ENCODE measurements around the gene NAALADL1.

The NAALADL1 gene

DNA sequence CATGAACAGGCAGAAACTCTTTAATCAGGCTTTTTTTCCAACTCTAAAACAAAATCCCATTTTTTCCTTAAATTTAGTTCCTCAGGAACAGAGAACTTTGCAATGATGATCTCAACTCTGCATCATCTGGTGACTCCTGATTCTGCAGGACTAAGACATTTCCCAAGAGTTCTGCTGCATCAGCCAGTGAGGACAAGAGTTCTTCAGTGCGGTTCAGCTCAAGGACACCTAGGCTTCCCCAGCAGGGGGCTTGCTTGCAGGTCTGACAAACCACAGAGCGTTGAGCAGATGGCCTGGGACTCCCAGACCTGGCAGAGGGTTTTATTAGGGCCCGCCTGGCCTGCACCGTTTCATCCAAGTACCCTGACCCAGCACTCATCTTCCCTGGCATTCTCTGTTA is 19.1 kb upstream of the NAALADL1 start:
- H3K4me3 ChIP-seq (ENCODE audit: low read length) = no peak overlapping the region
- no peaks in the 10 kb centered on the region for H3K27me3 ChIP-seq (ENCODE audit: low read depth, low read length)
- no peaks in the 10 kb centered on the region for H3K9me3 ChIP-seq (ENCODE audit: insufficient read depth, low read length)
- peaks cover 14% of the 10 kb centered on the region for H3K4me1 ChIP-seq (ENCODE audit: low read length)
- H4K20me1 ChIP-seq (ENCODE audit: insufficient read depth, low read length) = peaks cover 5% of the 10 kb centered on the region; the same call in 1 of the 2 replicates
- H3K9ac ChIP-seq (ENCODE audit: low read length) = no peak overlapping the region
- peaks cover 51% of the 10 kb centered on the region for H3K36me3 ChIP-seq (replicated peaks; ENCODE audit: low read depth, low read length)
- H3K27ac ChIP-seq (ENCODE audit: low read length) = no peak overlapping the region
- no peak for TF ChIP-seq EZH2phosphoT487 (IDR thresholded peaks at IDR 0.05; ENCODE audit: low read depth)
- TF ChIP-seq, protein P1, sequence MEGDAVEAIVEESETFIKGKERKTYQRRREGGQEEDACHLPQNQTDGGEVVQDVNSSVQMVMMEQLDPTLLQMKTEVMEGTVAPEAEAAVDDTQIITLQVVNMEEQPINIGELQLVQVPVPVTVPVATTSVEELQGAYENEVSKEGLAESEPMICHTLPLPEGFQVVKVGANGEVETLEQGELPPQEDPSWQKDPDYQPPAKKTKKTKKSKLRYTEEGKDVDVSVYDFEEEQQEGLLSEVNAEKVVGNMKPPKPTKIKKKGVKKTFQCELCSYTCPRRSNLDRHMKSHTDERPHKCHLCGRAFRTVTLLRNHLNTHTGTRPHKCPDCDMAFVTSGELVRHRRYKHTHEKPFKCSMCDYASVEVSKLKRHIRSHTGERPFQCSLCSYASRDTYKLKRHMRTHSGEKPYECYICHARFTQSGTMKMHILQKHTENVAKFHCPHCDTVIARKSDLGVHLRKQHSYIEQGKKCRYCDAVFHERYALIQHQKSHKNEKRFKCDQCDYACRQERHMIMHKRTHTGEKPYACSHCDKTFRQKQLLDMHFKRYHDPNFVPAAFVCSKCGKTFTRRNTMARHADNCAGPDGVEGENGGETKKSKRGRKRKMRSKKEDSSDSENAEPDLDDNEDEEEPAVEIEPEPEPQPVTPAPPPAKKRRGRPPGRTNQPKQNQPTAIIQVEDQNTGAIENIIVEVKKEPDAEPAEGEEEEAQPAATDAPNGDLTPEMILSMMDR (IDR thresholded peaks at IDR 0.05; ENCODE audit: low read depth, low read length) = no peak
- H3K79me2 ChIP-seq (ENCODE audit: low read length) = peaks cover 49% of the 10 kb centered on the region
- H2AFZ ChIP-seq (ENCODE audit: low read depth, low read length) = no peak overlapping the region
- H3K4me2 ChIP-seq (ENCODE audit: low read length) = no peak overlapping the region

DNA sequence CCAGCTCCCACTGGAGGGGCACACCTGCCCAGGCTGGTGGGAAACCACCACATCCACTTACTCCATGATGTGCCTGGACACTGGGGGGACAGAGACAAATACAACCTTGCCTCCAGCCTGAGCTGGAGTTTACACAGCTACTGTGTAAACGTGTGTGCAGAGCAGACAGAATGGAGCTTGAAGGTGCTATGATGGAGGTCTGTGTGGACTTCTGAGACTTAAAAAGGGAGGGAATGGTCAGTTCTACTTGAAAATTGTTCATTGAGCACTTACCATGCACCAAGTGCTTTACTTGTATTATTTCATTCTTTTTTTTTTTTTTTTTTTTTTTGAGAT is 14.2 kb upstream of the NAALADL1 start:
- Histone ChIP-seq H2AFZ (ENCODE audit: low read depth, low read length) (no peak overlapping the region), H3K27ac (ENCODE audit: low read length) (no peak overlapping the region), H3K4me2 (ENCODE audit: low read length) (no peak overlapping the region), H3K27me3 (ENCODE audit: low read depth, low read length) (no peaks in the 10 kb centered on the region), H3K36me3 (replicated peaks; ENCODE audit: low read depth, low read length) (peaks cover 12% of the 10 kb centered on the region), H3K4me1 (ENCODE audit: low read length) (peaks cover 14% of the 10 kb centered on the region), H3K9ac (ENCODE audit: low read length) (no peak overlapping the region), H4K20me1 (ENCODE audit: insufficient read depth, low read length) (no peaks in the 10 kb centered on the region), H3K9me3 (ENCODE audit: insufficient read depth, low read length) (no peaks in the 10 kb centered on the region), H3K4me3 (ENCODE audit: low read length) (no peak overlapping the region), H3K79me2 (ENCODE audit: low read length) (peaks cover 6% of the 10 kb centered on the region)
- TF ChIP-seq EZH2phosphoT487 (IDR thresholded peaks at IDR 0.05; ENCODE audit: low read depth) = no peak
- TF ChIP-seq, protein P1 (IDR thresholded peaks at IDR 0.05; ENCODE audit: low read depth, low read length) = no peak

DNA sequence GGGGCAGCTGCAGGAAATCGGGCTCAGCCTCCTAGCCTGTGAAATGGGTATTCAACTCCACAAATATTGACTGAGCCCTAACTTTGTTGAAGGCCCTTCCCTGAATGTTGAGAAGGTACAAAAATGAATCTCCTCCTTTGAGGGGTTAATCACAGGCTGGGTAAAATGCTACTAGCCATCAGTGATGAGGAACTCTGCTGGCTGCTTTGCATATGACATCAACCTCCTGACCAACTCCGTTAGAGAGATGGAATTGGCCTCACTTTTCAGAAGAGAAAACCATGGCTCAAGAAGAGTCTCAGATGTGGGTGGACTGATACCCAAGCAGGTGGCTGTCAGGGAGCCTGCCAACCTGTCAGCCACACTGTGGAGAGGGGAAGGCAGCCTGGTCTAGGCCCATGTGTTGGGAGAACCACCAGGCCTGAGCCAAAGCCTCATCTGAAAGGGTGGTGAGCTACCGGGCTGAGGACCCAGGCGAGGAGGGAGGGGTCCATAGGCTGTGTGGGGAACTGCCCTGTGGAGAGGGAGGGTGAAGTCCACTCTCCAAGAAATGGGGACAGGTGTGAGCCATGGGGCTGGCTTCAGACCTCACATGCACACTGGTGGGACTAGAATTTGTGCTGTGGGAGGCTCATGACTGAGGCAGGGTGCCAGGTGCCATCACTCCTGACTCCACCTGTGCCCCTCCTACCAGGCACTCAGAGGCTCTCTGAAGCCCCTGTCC is 13.7 kb upstream of the NAALADL1 start:
- Histone ChIP-seq H3K4me1 (ENCODE audit: low read length) (peaks cover 19% of the 10 kb centered on the region), H3K9ac (ENCODE audit: low read length) (no peak overlapping the region), H3K4me2 (ENCODE audit: low read length) (peak overlapping the region; percentile 27), H3K79me2 (ENCODE audit: low read length) (0 out of 2 replicates have a peak, but pooled peaks cover under 1% of the 10 kb centered on the region), H3K4me3 (ENCODE audit: low read length) (no peak overlapping the region), H3K27ac (ENCODE audit: low read length) (no peak overlapping the region), H2AFZ (ENCODE audit: low read depth, low read length) (peak overlapping the region; percentile 58; the same call in 1 of the 2 replicates), H4K20me1 (ENCODE audit: insufficient read depth, low read length) (no peaks in the 10 kb centered on the region), H3K9me3 (ENCODE audit: insufficient read depth, low read length) (no peaks in the 10 kb centered on the region), H3K36me3 (replicated peaks; ENCODE audit: low read depth, low read length) (peaks cover 6% of the 10 kb centered on the region), H3K27me3 (ENCODE audit: low read depth, low read length) (no peaks in the 10 kb centered on the region)
- no peak for TF ChIP-seq EZH2phosphoT487 (IDR thresholded peaks at IDR 0.05; ENCODE audit: low read depth)
- TF ChIP-seq, protein P1 (IDR thresholded peaks at IDR 0.05; ENCODE audit: low read depth, low read length) = no peak

DNA sequence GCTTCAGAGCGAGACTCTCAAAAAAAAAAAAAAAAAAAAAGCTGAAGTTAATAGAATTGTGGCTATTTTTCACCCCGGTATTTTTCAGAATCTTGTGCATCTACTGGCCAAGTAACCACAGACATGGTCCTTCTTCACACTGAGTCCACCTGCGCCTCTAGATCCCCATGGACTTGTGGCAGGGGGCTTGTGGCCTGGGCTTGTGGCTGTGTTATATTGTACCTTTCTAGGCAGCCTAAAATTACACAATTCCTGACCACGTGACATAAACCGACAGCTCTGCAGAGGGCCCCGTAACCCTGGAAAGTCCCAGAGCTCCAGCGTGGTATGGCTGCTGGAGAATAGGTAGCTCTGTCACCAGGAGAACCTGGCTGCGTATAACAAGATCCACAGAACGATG is 10.9 kb upstream of the NAALADL1 start:
- Histone ChIP-seq H3K27me3 (ENCODE audit: low read depth, low read length) (no peaks in the 10 kb centered on the region), H4K20me1 (ENCODE audit: insufficient read depth, low read length) (no peaks in the 10 kb centered on the region), H3K9ac (ENCODE audit: low read length) (no peak overlapping the region), H3K4me2 (ENCODE audit: low read length) (no peak overlapping the region), H3K9me3 (ENCODE audit: insufficient read depth, low read length) (no peaks in the 10 kb centered on the region), H2AFZ (ENCODE audit: low read depth, low read length) (no peak overlapping the region), H3K79me2 (ENCODE audit: low read length) (no peaks in the 10 kb centered on the region), H3K36me3 (replicated peaks; ENCODE audit: low read depth, low read length) (peaks cover 1% of the 10 kb centered on the region), H3K4me3 (ENCODE audit: low read length) (no peak overlapping the region), H3K27ac (ENCODE audit: low read length) (no peak overlapping the region), H3K4me1 (ENCODE audit: low read length) (peaks cover 22% of the 10 kb centered on the region)
- TF ChIP-seq EZH2phosphoT487 (IDR thresholded peaks at IDR 0.05; ENCODE audit: low read depth) = no peak
- TF ChIP-seq, protein P1 (IDR thresholded peaks at IDR 0.05; ENCODE audit: low read depth, low read length) = no peak

All from OCI-LY3 (cell line).